GM20000 (cell line): ENCODE results near the gene TSC2.

Experiments used
- DNase-seq: peaks from one replicate; pipeline ENCODE4 v3.0.0; 2012; ENCODE audit warnings: low spot score
- TF ChIP-seq, protein P1 (sequence below): IDR thresholded peaks from 2 replicates; pipeline ENCODE4 v1.5.1; 2012; ENCODE audit warnings: mild to moderate bottlenecking, control low read depth; ENCODE audit errors: extremely low read depth, missing control alignments

Gene TSC2

DNA sequence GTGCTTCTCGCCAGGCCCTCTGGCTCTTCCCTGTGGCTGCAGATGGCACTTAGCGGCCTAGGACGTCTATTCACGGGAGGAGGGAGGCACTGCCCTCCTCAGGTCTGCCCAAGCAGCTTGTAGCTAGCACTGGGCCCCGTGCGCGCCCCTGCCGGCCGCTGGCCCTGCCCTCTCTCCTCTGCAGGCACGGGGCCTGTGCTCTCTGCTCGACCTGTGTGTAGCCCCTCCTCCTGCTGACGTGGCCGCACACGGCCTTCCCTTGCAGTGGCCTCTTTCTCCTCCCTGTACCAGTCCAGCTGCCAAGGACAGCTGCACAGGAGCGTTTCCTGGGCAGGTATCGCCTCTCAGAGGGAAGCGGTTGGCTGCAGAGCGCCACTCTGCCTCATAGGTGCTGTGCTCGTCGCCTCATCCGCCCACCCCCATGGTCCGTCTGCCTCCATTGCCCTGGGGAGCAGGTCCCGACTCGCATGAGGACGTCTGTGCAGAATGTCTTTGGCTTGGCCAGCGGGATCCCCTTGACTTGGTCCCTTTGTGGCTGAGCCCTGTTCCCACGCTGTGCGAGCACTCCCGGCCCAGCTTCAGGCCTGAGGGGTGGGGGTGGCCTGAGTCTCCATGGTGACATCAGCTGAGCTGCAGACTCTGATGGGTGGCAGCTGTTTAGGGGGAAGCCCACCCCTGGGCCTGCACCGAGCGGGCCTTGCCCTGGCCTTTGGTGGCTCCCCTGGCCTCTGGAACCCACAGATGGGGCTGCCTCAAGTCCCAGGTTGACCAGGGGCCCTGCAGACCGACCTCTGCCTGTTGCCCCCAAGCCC lies 34.6 kb downstream of the TSC2 start:
- DNase-seq = no peak

DNA sequence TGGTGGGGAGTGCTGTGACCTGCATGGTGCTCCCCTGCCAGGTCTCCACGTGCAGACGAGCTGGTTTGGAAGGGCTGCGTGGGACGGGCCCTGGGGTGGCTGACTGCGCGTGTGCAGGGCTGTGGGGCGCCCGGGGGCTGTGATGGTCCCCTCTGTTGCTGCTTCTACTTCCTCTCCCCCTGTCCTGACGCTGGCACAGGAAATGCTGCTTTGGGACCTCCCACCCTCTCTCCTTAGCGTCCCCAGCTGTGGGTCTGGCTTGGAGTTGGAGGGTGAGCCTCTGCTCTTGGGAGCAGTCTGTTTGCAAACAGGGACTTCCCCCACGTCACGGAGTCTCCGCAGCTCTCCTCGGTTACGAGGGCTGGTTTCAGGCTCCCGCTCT lies 35.2 kb downstream of the TSC2 start:
- TF ChIP-seq, protein P1, sequence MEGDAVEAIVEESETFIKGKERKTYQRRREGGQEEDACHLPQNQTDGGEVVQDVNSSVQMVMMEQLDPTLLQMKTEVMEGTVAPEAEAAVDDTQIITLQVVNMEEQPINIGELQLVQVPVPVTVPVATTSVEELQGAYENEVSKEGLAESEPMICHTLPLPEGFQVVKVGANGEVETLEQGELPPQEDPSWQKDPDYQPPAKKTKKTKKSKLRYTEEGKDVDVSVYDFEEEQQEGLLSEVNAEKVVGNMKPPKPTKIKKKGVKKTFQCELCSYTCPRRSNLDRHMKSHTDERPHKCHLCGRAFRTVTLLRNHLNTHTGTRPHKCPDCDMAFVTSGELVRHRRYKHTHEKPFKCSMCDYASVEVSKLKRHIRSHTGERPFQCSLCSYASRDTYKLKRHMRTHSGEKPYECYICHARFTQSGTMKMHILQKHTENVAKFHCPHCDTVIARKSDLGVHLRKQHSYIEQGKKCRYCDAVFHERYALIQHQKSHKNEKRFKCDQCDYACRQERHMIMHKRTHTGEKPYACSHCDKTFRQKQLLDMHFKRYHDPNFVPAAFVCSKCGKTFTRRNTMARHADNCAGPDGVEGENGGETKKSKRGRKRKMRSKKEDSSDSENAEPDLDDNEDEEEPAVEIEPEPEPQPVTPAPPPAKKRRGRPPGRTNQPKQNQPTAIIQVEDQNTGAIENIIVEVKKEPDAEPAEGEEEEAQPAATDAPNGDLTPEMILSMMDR = no peak
- DNase-seq = no peak

More for the DNA sequence above, 34.6 kb downstream of the TSC2 start:
- TF ChIP-seq, protein P1 = no peak

DNA sequence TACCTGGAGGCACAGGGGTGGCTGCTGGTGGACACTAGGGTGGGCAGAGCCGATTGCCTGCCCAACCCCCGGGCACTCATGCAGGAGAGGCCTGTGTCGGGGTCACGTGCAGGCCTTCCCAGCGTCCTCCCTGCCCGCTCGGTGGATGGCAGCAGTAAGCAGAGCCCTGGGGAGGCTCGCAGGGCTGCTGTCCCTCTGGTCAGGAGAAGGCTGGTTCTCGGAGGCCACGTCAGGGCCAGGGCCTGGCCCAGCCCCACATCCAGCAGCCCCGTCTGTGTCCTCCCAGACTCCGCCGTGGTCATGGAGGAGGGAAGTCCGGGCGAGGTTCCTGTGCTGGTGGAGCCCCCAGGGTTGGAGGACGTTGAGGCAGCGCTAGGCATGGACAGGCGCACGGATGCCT lies 35.6 kb downstream of the TSC2 start:
- TF ChIP-seq, protein P1 = no peak
- DNase-seq = no peak

DNA sequence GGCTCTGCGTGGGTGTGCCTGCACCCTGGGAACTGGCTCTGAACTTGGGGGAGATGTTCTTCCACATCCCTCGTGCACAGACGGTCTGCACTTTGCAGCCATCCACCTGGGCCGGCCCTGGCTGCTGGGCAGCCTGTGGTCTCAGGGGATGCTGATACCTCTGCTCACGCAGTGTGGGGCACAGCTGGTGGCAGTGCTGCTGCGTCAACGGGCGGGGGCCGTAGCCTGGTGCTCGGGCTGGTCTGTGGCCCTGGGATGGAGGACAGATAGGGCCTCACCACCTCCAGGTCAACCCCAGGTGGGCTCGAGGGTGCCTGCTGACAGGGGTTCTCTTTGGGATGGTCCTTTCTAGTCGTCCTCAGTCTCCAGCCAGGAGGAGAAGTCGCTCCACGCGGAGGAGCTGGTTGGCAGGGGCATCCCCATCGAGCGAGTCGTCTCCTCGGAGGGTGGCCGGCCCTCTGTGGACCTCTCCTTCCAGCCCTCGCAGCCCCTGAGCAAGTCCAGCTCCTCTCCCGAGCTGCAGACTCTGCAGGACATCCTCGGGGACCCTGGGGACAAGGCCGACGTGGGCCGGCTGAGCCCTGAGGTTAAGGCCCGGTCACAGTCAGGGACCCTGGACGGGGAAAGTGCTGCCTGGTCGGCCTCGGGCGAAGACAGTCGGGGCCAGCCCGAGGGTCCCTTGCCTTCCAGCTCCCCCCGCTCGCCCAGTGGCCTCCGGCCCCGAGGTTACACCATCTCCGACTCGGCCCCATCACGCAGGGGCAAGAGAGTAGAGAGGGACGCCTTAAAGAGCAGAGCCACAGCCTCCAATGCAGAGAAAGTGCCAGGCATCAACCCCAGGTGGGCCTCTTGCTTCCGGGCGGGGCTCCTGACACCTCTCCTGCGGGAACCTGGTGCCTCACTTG lies 36.3 kb downstream of the TSC2 start:
- TF ChIP-seq, protein P1 = no peak
- DNase-seq = no peak

DNA sequence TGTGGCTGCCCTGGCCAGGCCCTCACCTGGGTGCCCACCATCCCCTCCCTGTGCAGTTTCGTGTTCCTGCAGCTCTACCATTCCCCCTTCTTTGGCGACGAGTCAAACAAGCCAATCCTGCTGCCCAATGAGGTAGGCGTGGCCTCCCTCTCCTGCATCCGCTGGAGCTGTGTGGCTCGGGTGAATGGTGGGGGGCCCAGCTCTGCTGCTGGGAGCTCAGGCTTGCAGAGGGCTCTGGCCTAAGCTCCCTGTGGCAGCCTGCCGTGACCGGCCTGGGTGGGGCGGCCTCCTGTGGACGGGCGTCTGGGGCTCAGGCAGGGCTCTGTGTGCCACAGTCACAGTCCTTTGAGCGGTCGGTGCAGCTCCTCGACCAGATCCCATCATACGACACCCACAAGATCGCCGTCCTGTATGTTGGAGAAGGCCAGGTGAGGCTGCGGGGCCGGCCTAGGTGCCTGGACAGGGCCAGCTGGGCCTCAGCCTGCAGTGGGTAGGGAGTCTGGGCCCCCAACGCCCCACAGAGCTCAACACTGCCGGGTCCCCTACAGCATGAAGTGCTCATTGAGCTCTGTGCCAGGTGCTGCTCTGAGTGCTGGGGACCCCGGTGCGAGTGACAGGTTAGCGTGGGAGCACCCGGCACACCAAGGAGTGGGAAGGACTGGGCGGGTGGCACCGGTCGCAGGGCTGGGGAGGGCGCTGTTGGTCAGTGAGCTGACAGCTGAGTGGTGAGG lies 37.3 kb downstream of the TSC2 start:
- DNase-seq = no peak
- TF ChIP-seq, protein P1 = no peak

DNA sequence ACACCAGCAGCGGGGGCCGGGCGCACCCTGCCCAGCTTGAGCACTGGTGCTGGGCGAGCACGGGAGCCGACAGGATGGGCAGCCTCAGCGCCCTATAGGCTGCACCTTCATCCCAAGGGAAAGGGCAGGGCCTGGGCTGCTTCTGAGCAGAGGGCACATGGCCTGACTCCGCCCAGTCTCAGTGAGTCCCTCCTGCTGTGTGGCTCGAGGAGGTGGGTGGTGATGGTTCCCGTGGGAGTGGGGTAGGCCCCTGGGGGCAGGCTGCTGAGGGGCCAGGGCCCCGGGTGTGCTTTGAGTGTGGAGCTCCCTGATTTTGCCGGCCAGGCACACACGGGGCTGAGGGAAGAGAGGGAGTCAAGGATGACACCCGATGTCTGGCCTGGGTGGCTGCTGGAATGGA lies 37.9 kb downstream of the TSC2 start:
- TF ChIP-seq, protein P1 = no peak
- no peak for DNase-seq
